Measurements from ENCODE around the gene CANX.

DNA sequence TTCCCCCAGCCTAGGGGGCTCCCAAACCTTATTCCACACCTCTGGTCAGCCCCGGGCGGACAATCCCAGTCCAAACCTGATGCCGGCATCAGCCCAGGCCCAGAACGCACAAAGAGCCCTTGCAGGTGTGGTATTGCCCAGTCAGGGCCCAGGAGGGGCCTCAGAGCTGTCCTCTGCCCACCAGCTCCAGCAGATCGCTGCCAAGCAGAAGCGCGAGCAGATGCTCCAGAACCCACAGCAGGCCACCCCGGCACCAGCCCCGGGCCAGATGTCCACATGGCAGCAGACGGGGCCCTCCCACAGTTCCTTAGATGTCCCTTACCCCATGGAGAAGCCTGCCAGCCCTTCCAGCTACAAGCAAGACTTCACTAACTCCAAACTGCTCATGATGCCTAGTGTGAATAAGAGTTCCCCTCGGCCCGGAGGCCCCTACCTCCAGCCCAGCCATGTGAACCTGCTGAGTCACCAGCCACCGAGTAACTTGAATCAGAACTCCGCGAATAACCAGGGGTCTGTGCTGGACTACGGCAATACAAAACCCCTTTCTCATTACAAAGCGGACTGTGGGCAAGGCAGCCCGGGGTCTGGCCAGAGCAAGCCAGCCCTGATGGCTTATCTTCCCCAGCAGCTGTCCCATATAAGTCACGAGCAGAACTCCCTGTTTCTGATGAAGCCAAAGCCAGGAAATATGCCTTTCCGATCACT lies 67.4 kb downstream of the CANX start:
- TF ChIP-seq, protein P1, sequence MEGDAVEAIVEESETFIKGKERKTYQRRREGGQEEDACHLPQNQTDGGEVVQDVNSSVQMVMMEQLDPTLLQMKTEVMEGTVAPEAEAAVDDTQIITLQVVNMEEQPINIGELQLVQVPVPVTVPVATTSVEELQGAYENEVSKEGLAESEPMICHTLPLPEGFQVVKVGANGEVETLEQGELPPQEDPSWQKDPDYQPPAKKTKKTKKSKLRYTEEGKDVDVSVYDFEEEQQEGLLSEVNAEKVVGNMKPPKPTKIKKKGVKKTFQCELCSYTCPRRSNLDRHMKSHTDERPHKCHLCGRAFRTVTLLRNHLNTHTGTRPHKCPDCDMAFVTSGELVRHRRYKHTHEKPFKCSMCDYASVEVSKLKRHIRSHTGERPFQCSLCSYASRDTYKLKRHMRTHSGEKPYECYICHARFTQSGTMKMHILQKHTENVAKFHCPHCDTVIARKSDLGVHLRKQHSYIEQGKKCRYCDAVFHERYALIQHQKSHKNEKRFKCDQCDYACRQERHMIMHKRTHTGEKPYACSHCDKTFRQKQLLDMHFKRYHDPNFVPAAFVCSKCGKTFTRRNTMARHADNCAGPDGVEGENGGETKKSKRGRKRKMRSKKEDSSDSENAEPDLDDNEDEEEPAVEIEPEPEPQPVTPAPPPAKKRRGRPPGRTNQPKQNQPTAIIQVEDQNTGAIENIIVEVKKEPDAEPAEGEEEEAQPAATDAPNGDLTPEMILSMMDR (IDR thresholded peaks at IDR 0.05 in 2 of 3, conservative IDR thresholded peaks at IDR 0.05 in 1 of 3; ENCODE audit: borderline replicate concordance in 1 of 3, insufficient read depth in 1 of 3, low read depth in 2 of 3, low read length in 2 of 3) = no peak
- TF ChIP-seq POLR2A (IDR thresholded peaks at IDR 0.05; ENCODE audit: borderline replicate concordance, extremely low read depth, insufficient read depth, insufficient read length) (no peak), JUND (IDR thresholded peaks at IDR 0.05) (no peak), POLR2AphosphoS5 (IDR thresholded peaks at IDR 0.05; ENCODE audit: low read depth, low read length) (no peak), EZH2 (IDR thresholded peaks at IDR 0.05) (no peak), RAD21 (IDR thresholded peaks at IDR 0.05; ENCODE audit: low read depth) (no peak), TCF7L2 (IDR thresholded peaks at IDR 0.05; ENCODE audit: borderline replicate concordance, extremely low read depth, insufficient read depth, insufficient read length) (no peak), SP1 (IDR thresholded peaks at IDR 0.05; ENCODE audit: low read depth) (no peak)
- TF ChIP-seq, protein P2, sequence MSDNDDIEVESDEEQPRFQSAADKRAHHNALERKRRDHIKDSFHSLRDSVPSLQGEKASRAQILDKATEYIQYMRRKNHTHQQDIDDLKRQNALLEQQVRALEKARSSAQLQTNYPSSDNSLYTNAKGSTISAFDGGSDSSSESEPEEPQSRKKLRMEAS (IDR thresholded peaks at IDR 0.05) = no peak
- TF ChIP-seq, protein P3, sequence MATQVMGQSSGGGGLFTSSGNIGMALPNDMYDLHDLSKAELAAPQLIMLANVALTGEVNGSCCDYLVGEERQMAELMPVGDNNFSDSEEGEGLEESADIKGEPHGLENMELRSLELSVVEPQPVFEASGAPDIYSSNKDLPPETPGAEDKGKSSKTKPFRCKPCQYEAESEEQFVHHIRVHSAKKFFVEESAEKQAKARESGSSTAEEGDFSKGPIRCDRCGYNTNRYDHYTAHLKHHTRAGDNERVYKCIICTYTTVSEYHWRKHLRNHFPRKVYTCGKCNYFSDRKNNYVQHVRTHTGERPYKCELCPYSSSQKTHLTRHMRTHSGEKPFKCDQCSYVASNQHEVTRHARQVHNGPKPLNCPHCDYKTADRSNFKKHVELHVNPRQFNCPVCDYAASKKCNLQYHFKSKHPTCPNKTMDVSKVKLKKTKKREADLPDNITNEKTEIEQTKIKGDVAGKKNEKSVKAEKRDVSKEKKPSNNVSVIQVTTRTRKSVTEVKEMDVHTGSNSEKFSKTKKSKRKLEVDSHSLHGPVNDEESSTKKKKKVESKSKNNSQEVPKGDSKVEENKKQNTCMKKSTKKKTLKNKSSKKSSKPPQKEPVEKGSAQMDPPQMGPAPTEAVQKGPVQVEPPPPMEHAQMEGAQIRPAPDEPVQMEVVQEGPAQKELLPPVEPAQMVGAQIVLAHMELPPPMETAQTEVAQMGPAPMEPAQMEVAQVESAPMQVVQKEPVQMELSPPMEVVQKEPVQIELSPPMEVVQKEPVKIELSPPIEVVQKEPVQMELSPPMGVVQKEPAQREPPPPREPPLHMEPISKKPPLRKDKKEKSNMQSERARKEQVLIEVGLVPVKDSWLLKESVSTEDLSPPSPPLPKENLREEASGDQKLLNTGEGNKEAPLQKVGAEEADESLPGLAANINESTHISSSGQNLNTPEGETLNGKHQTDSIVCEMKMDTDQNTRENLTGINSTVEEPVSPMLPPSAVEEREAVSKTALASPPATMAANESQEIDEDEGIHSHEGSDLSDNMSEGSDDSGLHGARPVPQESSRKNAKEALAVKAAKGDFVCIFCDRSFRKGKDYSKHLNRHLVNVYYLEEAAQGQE (IDR thresholded peaks at IDR 0.05; ENCODE audit: low read depth) = no peak

Data from HCT116 (cell line).